Prostate gland (tissue), 2 donors: ENCODE measurements around the gene RYR3.

Source experiments
- CTCF ChIP-seq, 4 experiments: fragments of 200-600 bp in 2 of 4; fragments of 450-650 bp in 2 of 4; sonication (generic) in 2 of 4; IDR thresholded peaks; 1 replicate in 3 of 4; 2 replicates in 1 of 4; pipeline ENCODE4 v1.5.1; 2016 to 2019; ENCODE audit warnings: antibody characterized with exemption in 4 of 4, mild to moderate bottlenecking in 2 of 4, moderate library complexity in 2 of 4
- POLR2A ChIP-seq: fragments of 450-650 bp; IDR thresholded peaks from one replicate; pipeline ENCODE4 v1.6.1; 2016; ENCODE audit warnings: antibody characterized with exemption, mild to moderate bottlenecking

- TF ChIP-seq CTCF (IDR thresholded peaks at IDR 0.05), result no peak
- no peak for TF ChIP-seq POLR2A
These were observed 344.1 kb downstream of the RYR3 start for GRCh38 chr15:33654860-33655259.
